Nephron (organoid): ENCODE data around the gene DCLK3.

Experiments used
- H3K27ac Mint-ChIP-seq, 3 experiments: 2 replicates each; pipeline ENCODE4 v1.8.0; 2020; ENCODE audit warnings: mixed read lengths in 3 of 3, mild to moderate bottlenecking in 2 of 3, moderate library complexity in 1 of 3
- H3K27me3 Mint-ChIP-seq: 2 replicates; pipeline ENCODE4 v1.8.0; 2021; ENCODE audit warnings: low read depth, mild to moderate bottlenecking, moderate library complexity, mixed read lengths
- H3K36me3 Mint-ChIP-seq: 2 replicates; pipeline ENCODE4 v1.8.0; 2020; ENCODE audit warnings: low read depth, mixed read lengths
- H3K4me1 Mint-ChIP-seq: 2 replicates; pipeline ENCODE4 v1.8.0; 2020; ENCODE audit warnings: mixed read lengths
- H3K4me3 Mint-ChIP-seq, 3 experiments: 2 replicates each; pipeline ENCODE4 v1.8.0; 2020; ENCODE audit warnings: mild to moderate bottlenecking in 3 of 3, mixed read lengths in 3 of 3, moderate library complexity in 2 of 3
- H3K9me3 Mint-ChIP-seq: 2 replicates; pipeline ENCODE4 v1.8.0; 2020; ENCODE audit warnings: mixed read lengths
- CTCF ChIP-seq, 3 experiments: fragments of 200-600 bp; sonication (generic); IDR thresholded peaks; one replicate each; pipeline ENCODE4 v1.5.0; 2021; ENCODE audit warnings: antibody characterized with exemption in 3 of 3; ENCODE audit not compliant: unreplicated experiment in 3 of 3

DCLK3 gene

DNA sequence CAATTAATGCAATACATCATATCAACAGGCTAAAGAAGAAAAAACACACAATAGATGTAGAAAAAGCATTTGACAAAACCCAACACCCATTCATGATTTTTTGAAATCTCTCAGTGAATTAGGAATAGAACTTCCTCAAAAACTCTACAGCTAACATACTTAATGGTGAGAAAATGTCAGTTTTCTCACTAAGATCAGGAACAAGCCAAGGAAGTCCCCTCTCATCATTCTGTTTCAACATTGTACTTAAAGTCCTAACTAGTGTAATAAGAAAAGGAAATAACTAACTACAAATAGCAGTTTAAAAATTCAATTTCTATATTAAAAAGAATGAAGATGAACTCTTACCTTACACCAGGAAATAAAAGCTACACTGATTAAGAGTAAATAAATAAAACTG is 77.8 kb downstream of the DCLK3 start:
- TF ChIP-seq CTCF (IDR thresholded peaks at IDR 0.05; ENCODE audit: unreplicated experiment in 3 of 3) = no peak

GRCh38 chr3:36681867-36682266 is 82.5 kb downstream of the DCLK3 start:
- H3K4me3 Mint-ChIP-seq = no peak overlapping the region
- H3K27me3 Mint-ChIP-seq = no peaks in the 10 kb centered on the region

More for the DNA sequence above, 77.8 kb downstream of the DCLK3 start:
- no peaks in the 10 kb centered on the region for H3K4me1 Mint-ChIP-seq
- H3K9me3 Mint-ChIP-seq = peaks cover 16% of the 10 kb centered on the region
- H3K4me3 Mint-ChIP-seq = no peak overlapping the region
- H3K27me3 Mint-ChIP-seq = peaks cover 4% of the 10 kb centered on the region
- no peak overlapping the region for H3K27ac Mint-ChIP-seq
- H3K36me3 Mint-ChIP-seq = peaks cover under 1% of the 10 kb centered on the region

DNA sequence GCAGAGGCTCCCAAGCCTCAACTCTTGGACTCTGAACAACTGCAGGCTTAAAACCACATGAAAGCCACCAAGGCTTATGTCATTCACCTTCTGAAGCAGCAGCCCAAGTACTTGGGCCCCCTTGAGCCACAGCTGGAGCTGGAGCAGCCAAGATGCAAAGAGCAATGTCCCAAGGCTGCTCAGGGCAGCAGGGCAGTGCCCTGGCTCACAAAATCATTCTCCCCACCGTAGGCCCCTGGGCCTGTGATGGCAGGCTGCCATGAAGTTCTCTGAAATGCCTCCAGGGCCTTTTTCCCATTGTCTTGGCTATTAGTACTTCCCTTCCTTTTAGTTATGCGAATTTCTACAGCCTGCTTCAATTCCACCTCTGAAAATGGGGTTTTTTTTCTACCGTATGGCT is 83.4 kb downstream of the DCLK3 start:
- no peak overlapping the region for H3K4me3 Mint-ChIP-seq
- peaks cover 4% of the 10 kb centered on the region for H3K36me3 Mint-ChIP-seq
- H3K9me3 Mint-ChIP-seq = peaks cover 39% of the 10 kb centered on the region
- H3K27me3 Mint-ChIP-seq = no peaks in the 10 kb centered on the region
- H3K27ac Mint-ChIP-seq = no peak overlapping the region
- no peaks in the 10 kb centered on the region for H3K4me1 Mint-ChIP-seq
- TF ChIP-seq CTCF (IDR thresholded peaks at IDR 0.05; ENCODE audit: unreplicated experiment in 3 of 3) = no peak

More at GRCh38 chr3:36681867-36682266, 82.5 kb downstream of the DCLK3 start:
- TF ChIP-seq CTCF (IDR thresholded peaks at IDR 0.05; ENCODE audit: unreplicated experiment in 3 of 3) = no peak
- Mint-ChIP-seq H3K36me3 (peaks cover 4% of the 10 kb centered on the region), H3K27ac (no peak overlapping the region), H3K9me3 (peaks cover 45% of the 10 kb centered on the region), H3K4me1 (no peaks in the 10 kb centered on the region)

DNA sequence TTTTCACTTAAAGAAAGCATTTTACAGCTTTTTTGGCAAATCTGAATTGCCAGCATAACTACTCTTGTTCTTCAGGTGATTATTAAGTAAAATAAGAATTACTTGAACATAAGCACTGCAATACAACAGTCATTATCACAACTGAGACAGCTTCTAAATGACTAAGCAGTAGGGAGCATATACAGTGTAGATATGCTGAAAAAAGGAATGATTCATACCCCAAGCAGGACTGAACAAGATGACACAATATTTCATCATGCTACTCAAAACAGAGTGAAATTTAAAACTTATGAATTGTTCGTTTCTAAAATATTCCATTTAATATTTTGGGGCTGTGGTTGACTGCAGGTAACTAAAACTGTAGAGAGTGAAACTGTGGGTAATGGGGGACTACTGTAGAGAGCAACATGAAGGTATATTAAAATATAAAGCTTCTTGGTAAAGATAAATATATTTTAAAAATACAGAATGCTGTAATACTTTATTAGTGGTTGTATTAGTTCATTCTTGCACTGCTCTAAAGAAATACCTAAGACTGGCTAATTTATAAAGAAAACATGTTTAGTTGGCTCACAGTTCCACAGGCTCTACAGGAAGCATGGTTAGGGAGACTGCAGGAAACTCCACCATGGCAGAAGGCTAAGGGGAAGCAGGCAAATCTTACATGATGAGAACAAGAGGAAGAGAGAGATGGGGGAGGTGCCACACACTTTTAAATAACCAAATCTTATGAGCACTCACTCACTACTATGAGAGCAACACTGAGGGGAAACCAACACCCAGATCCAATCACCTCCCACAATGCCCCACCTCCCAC is 84.8 kb downstream of the DCLK3 start:
- H3K9me3 Mint-ChIP-seq = peaks cover 45% of the 10 kb centered on the region
- no peak for TF ChIP-seq CTCF (IDR thresholded peaks at IDR 0.05; ENCODE audit: unreplicated experiment in 3 of 3)
- peak overlapping the region in 2 of 3 experiments; percentile 14 to 75 for H3K27ac Mint-ChIP-seq
- no peak overlapping the region for H3K4me3 Mint-ChIP-seq
- peaks cover 4% of the 10 kb centered on the region for H3K36me3 Mint-ChIP-seq
- no peaks in the 10 kb centered on the region for H3K27me3 Mint-ChIP-seq
- no peaks in the 10 kb centered on the region for H3K4me1 Mint-ChIP-seq

GRCh38 chr3:36678216-36679013 is 85.9 kb downstream of the DCLK3 start:
- no peak overlapping the region for H3K27ac Mint-ChIP-seq
- H3K27me3 Mint-ChIP-seq = no peaks in the 10 kb centered on the region
- no peaks in the 10 kb centered on the region for H3K4me1 Mint-ChIP-seq
- peaks cover 47% of the 10 kb centered on the region for H3K9me3 Mint-ChIP-seq
- peaks cover 4% of the 10 kb centered on the region for H3K36me3 Mint-ChIP-seq
- no peak for TF ChIP-seq CTCF (IDR thresholded peaks at IDR 0.05; ENCODE audit: unreplicated experiment in 3 of 3)
- H3K4me3 Mint-ChIP-seq = no peak overlapping the region
